ENCODE measurements around the gene GFY. TPM values are rescaled to one million over a fixed set of nuclear protein-coding genes. Genes with fewer than 3 reads are reported as not detected.

The GFY gene
- total RNA-seq, result not detected

DNA sequence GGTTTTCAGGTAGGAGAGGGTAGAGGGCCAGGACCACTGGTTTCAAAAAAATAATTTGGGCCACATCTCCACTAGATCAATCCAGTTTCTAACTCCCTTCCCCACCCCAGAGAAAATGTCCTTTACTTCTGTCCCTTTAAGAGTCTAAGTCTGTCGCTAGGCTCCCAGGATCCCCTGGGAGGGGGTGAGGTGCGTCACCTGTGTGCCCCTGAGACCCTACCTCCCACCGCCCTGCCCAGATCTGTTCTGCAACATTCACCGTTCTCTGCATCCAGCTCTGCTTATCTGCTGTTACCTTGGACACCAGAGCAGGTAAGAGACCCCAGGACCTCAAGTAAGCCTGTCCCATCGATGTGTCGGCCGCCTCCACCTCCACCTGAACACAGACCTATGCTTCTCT, at the start of gene GFY:
Gene GFY (plus strand): TSS at position 211 of the 400 bp plus-strand sequence. CDS start 1,043 bp downstream, outside the sequence.
- H3K27me3 ChIP-seq (ENCODE audit: control insufficient read depth in 3 of 3, insufficient read depth in 3 of 3, low read length in 3 of 3), result peaks cover 79 to 91% (median 89%) of the 10 kb centered on the region in 3 donors

GRCh38 chr19:49378512-49378911, 46.7 kb upstream of the GFY start:
- no peak overlapping the region for H3K9ac ChIP-seq (ENCODE audit: low read depth in 1 of 3, low read length in 3 of 3)
- peaks cover 10 to 14% (median 13%) of the 10 kb centered on the region in 3 donors for H3K27me3 ChIP-seq (ENCODE audit: control insufficient read depth in 3 of 3, insufficient read depth in 3 of 3, low read length in 3 of 3)
- no peaks in the 10 kb centered on the region for H3K4me1 ChIP-seq (ENCODE audit: control insufficient read depth in 3 of 3, insufficient read depth in 3 of 3, low read length in 3 of 3)
- peaks cover 0 to 3% (median 0%) of the 10 kb centered on the region in 3 donors for H3K9me3 ChIP-seq (ENCODE audit: control insufficient read depth in 3 of 3, low read length in 3 of 3)
- H3K36me3 ChIP-seq (ENCODE audit: control insufficient read depth in 3 of 3, insufficient read depth in 3 of 3, low read length in 3 of 3), result no peaks in the 10 kb centered on the region
- no peak overlapping the region for H3K27ac ChIP-seq (ENCODE audit: low read depth, low read length)
- H3K4me3 ChIP-seq (ENCODE audit: low read length in 3 of 3), result no peak overlapping the region

More for the DNA sequence above, at the start of gene GFY:
- Histone ChIP-seq H3K9me3 (ENCODE audit: control insufficient read depth in 3 of 3, low read length in 3 of 3) (no peaks in the 10 kb centered on the region), H3K27ac (ENCODE audit: low read depth, low read length) (no peak within 1 kb of the TSS), H3K36me3 (ENCODE audit: control insufficient read depth in 3 of 3, insufficient read depth in 3 of 3, low read length in 3 of 3) (no peaks in the 10 kb centered on the region), H3K9ac (ENCODE audit: low read depth in 1 of 3, low read length in 3 of 3) (no peak within 1 kb of the TSS), H3K4me1 (ENCODE audit: control insufficient read depth in 3 of 3, insufficient read depth in 3 of 3, low read length in 3 of 3) (peaks cover 18 to 21% (median 19%) of the 10 kb centered on the region in 3 donors), H3K4me3 (ENCODE audit: low read length in 3 of 3) (no peak within 1 kb of the TSS)

- no peak overlapping the region for H3K27ac ChIP-seq (ENCODE audit: low read depth, low read length)
- no peak overlapping the region for H3K4me3 ChIP-seq (ENCODE audit: low read length in 3 of 3)
- no peaks in the 10 kb centered on the region for H3K4me1 ChIP-seq (ENCODE audit: control insufficient read depth in 3 of 3, insufficient read depth in 3 of 3, low read length in 3 of 3)
- no peak overlapping the region for H3K9ac ChIP-seq (ENCODE audit: low read depth in 1 of 3, low read length in 3 of 3)
- peaks cover 6 to 7% (median 7%) of the 10 kb centered on the region in 3 donors for H3K27me3 ChIP-seq (ENCODE audit: control insufficient read depth in 3 of 3, insufficient read depth in 3 of 3, low read length in 3 of 3)
- peaks cover 0 to 3% (median 0%) of the 10 kb centered on the region in 3 donors for H3K9me3 ChIP-seq (ENCODE audit: control insufficient read depth in 3 of 3, low read length in 3 of 3)
- no peaks in the 10 kb centered on the region for H3K36me3 ChIP-seq (ENCODE audit: control insufficient read depth in 3 of 3, insufficient read depth in 3 of 3, low read length in 3 of 3)
Observed at GRCh38 chr19:49380391-49380790, 44.8 kb upstream of the GFY start.

- H3K27me3 ChIP-seq (ENCODE audit: control insufficient read depth in 3 of 3, insufficient read depth in 3 of 3, low read length in 3 of 3), result peaks cover 0 to 3% (median 0%) of the 10 kb centered on the region in 3 donors
- H3K4me1 ChIP-seq (ENCODE audit: control insufficient read depth in 3 of 3, insufficient read depth in 3 of 3, low read length in 3 of 3), result no peaks in the 10 kb centered on the region
- peaks cover 0 to 3% (median 0%) of the 10 kb centered on the region in 3 donors for H3K9me3 ChIP-seq (ENCODE audit: control insufficient read depth in 3 of 3, low read length in 3 of 3)
- H3K9ac ChIP-seq (ENCODE audit: low read depth in 1 of 3, low read length in 3 of 3), result no peak overlapping the region
- no peak overlapping the region for H3K27ac ChIP-seq (ENCODE audit: low read depth, low read length)
- no peaks in the 10 kb centered on the region for H3K36me3 ChIP-seq (ENCODE audit: control insufficient read depth in 3 of 3, insufficient read depth in 3 of 3, low read length in 3 of 3)
- no peak overlapping the region for H3K4me3 ChIP-seq (ENCODE audit: low read length in 3 of 3)
Observed at GRCh38 chr19:49382639-49383038, 42.5 kb upstream of the GFY start.

DNA sequence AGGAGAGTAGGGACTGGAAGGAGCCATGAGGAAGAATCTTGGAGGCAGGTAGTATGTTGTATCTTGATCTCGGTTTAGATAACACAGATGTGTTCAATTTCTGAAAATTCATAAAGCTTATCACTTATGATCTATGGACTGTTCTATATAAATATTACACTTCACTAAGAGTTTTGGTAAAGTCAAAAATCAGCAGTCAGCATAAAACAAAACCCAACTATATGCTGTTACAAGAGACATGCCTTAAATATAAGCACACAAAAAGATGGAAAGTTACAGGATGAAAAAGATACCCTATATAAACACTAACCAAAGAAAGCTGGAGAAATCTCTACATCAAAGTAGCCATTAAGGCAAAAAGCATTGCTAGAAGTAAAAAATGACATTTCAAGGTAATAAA, 41.6 kb upstream of the GFY start:
- no peaks in the 10 kb centered on the region for H3K36me3 ChIP-seq (ENCODE audit: control insufficient read depth in 3 of 3, insufficient read depth in 3 of 3, low read length in 3 of 3)
- no peak overlapping the region for H3K27ac ChIP-seq (ENCODE audit: low read depth, low read length)
- peaks cover 0 to 6% (median 3%) of the 10 kb centered on the region in 3 donors for H3K27me3 ChIP-seq (ENCODE audit: control insufficient read depth in 3 of 3, insufficient read depth in 3 of 3, low read length in 3 of 3)
- H3K4me3 ChIP-seq (ENCODE audit: low read length in 3 of 3), result no peak overlapping the region
- H3K9me3 ChIP-seq (ENCODE audit: control insufficient read depth in 3 of 3, low read length in 3 of 3), result peaks cover 0 to 3% (median 0%) of the 10 kb centered on the region in 3 donors
- no peaks in the 10 kb centered on the region for H3K4me1 ChIP-seq (ENCODE audit: control insufficient read depth in 3 of 3, insufficient read depth in 3 of 3, low read length in 3 of 3)
- H3K9ac ChIP-seq (ENCODE audit: low read depth in 1 of 3, low read length in 3 of 3), result no peak overlapping the region

- Histone ChIP-seq H3K27me3 (ENCODE audit: control insufficient read depth in 3 of 3, insufficient read depth in 3 of 3, low read length in 3 of 3) (peaks cover 0 to 26% (median 4%) of the 10 kb centered on the region in 3 donors), H3K9ac (ENCODE audit: low read depth in 1 of 3, low read length in 3 of 3) (no peak within 1 kb of the TSS), H3K9me3 (ENCODE audit: control insufficient read depth in 3 of 3, low read length in 3 of 3) (no peaks in the 10 kb centered on the region), H3K27ac (ENCODE audit: low read depth, low read length) (no peak within 1 kb of the TSS), H3K4me1 (ENCODE audit: control insufficient read depth in 3 of 3, insufficient read depth in 3 of 3, low read length in 3 of 3) (no peaks in the 10 kb centered on the region), H3K4me3 (ENCODE audit: low read length in 3 of 3) (no peak within 1 kb of the TSS), H3K36me3 (ENCODE audit: control insufficient read depth in 3 of 3, insufficient read depth in 3 of 3, low read length in 3 of 3) (no peaks in the 10 kb centered on the region)
Observed at GRCh38 chr19:49387936-49388372, 37.2 kb upstream of the GFY start, which contains the start of gene KASH5. Gene KASH5 (plus strand): TSS chr19:49388249. CDS start chr19:49390884, 2,635 bp downstream.

GRCh38 chr19:49389406-49389805, 35.8 kb upstream of the GFY start:
- no peak overlapping the region for H3K27ac ChIP-seq (ENCODE audit: low read depth, low read length)
- no peak overlapping the region for H3K9ac ChIP-seq (ENCODE audit: low read depth in 1 of 3, low read length in 3 of 3)
- no peaks in the 10 kb centered on the region for H3K9me3 ChIP-seq (ENCODE audit: control insufficient read depth in 3 of 3, low read length in 3 of 3)
- no peak overlapping the region for H3K4me3 ChIP-seq (ENCODE audit: low read length in 3 of 3)
- no peaks in the 10 kb centered on the region for H3K4me1 ChIP-seq (ENCODE audit: control insufficient read depth in 3 of 3, insufficient read depth in 3 of 3, low read length in 3 of 3)
- peaks cover 0 to 30% (median 13%) of the 10 kb centered on the region in 3 donors for H3K27me3 ChIP-seq (ENCODE audit: control insufficient read depth in 3 of 3, insufficient read depth in 3 of 3, low read length in 3 of 3)
- no peaks in the 10 kb centered on the region for H3K36me3 ChIP-seq (ENCODE audit: control insufficient read depth in 3 of 3, insufficient read depth in 3 of 3, low read length in 3 of 3)

DNA sequence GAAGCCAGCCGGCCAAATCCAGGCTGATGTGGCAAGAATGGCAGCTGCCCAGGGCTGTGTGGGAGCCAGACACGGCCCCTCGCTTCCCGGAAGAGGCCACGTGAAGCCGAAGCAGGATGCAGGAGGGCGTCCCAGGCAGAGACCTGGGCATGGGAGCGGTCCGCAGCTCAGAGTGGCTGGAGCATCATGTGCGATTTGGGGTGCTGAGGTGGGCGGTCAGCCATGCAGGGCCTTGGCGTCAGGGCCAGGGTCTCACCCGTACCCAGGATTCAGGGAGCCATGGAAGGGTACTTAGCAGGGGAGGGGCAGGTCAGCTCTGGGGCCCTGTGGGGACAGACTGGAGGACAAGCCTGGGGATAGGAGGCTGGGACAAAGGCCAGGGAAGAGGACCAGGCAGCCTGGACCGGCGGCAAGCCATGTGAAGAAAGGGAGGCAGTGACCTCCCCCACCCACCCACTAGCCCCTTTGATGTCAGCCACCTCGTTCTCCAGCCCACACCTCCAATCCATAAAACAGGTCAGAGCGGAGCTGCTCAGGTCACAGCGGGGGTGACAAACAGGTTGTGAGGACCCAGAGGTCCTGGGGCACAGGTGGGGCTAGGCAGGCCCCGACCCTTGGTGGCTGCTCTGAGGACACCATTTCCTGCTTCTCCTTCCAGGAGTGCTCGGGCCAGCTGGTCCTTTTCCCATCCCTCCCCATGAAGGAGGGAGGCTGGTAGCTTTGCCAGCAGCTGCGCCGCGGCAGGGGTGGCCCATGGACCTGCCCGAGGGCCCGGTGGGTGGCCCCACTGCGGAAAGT, 34.9 kb upstream of the GFY start:
- Histone ChIP-seq H3K9me3 (ENCODE audit: control insufficient read depth in 3 of 3, low read length in 3 of 3) (no peaks in the 10 kb centered on the region), H3K9ac (ENCODE audit: low read depth in 1 of 3, low read length in 3 of 3) (no peak overlapping the region), H3K27ac (ENCODE audit: low read depth, low read length) (no peak overlapping the region), H3K36me3 (ENCODE audit: control insufficient read depth in 3 of 3, insufficient read depth in 3 of 3, low read length in 3 of 3) (no peaks in the 10 kb centered on the region), H3K4me1 (ENCODE audit: control insufficient read depth in 3 of 3, insufficient read depth in 3 of 3, low read length in 3 of 3) (no peaks in the 10 kb centered on the region), H3K27me3 (ENCODE audit: control insufficient read depth in 3 of 3, insufficient read depth in 3 of 3, low read length in 3 of 3) (peaks cover 6 to 38% (median 20%) of the 10 kb centered on the region in 3 donors), H3K4me3 (ENCODE audit: low read length in 3 of 3) (no peak overlapping the region)

GRCh38 chr19:49390929-49391359, 34.2 kb upstream of the GFY start:
- Histone ChIP-seq H3K27me3 (ENCODE audit: control insufficient read depth in 3 of 3, insufficient read depth in 3 of 3, low read length in 3 of 3) (peaks cover 8 to 43% (median 24%) of the 10 kb centered on the region in 3 donors), H3K9me3 (ENCODE audit: control insufficient read depth in 3 of 3, low read length in 3 of 3) (no peaks in the 10 kb centered on the region), H3K36me3 (ENCODE audit: control insufficient read depth in 3 of 3, insufficient read depth in 3 of 3, low read length in 3 of 3) (no peaks in the 10 kb centered on the region), H3K4me1 (ENCODE audit: control insufficient read depth in 3 of 3, insufficient read depth in 3 of 3, low read length in 3 of 3) (no peaks in the 10 kb centered on the region), H3K27ac (ENCODE audit: low read depth, low read length) (no peak overlapping the region), H3K9ac (ENCODE audit: low read depth in 1 of 3, low read length in 3 of 3) (no peak overlapping the region), H3K4me3 (ENCODE audit: low read length in 3 of 3) (no peak overlapping the region)

All from skeletal muscle tissue (tissue), 4 donors.